Naive thymus-derived CD8-positive, alpha-beta T cell (primary cell): Measurements from ENCODE around the gene SH3BGRL2. TPM values are rescaled to one million over a fixed set of nuclear protein-coding genes. Genes with fewer than 3 reads are reported as not detected.

ENCODE experiments used
- ATAC-seq, 2 donors: fragments of 150-1000 bp; cut with Tn5 transposase in 1 of 2; sonication (Bioruptor Pico), chemical (Tn5 transposase) in 1 of 2; 1 replicate in 1 of 2; 2 replicates in 1 of 2; pipeline ENCODE4 v1.10.0; 2021; ENCODE audit warnings: mild to moderate bottlenecking in 2 of 2, moderate library complexity in 2 of 2
- POLR2A ChIA-PET: fragments of 350-600 bp; sonication (Branson Sonifier 250); formaldehyde crosslinking; loops from one replicate; lab custom pipeline; 2021; ENCODE audit warnings: antibody characterized with exemption; lab: Charles Lee
- DNase-seq, 10 donors: peaks; one replicate each; pipeline versions ENCODE4 v3.0.0 to v3.0.0-alpha.2; 2020 to 2022
- H3K27ac Mint-ChIP-seq, 10 donors: one replicate each; pipeline ENCODE4 v1.8.0; 2020 to 2022; ENCODE audit warnings: mild to moderate bottlenecking in 10 of 10, mixed read lengths in 10 of 10, moderate library complexity in 4 of 10, inconsistent platforms in 1 of 10
- H3K27me3 Mint-ChIP-seq, 5 donors: one replicate each; pipeline ENCODE4 v1.8.0; 2021 to 2022; ENCODE audit warnings: mixed read lengths in 5 of 5
- H3K36me3 Mint-ChIP-seq, 3 donors: one replicate each; pipeline ENCODE4 v1.8.0; 2020 to 2022; ENCODE audit warnings: mixed read lengths in 3 of 3, mild to moderate bottlenecking in 2 of 3, inconsistent platforms in 1 of 3
- H3K4me1 Mint-ChIP-seq, 4 donors: one replicate each; pipeline ENCODE4 v1.8.0; 2021 to 2022; ENCODE audit warnings: mixed read lengths in 4 of 4
- H3K4me3 Mint-ChIP-seq, 10 donors: one replicate each; pipeline ENCODE4 v1.8.0; 2020 to 2022; ENCODE audit warnings: mild to moderate bottlenecking in 10 of 10, mixed read lengths in 10 of 10, moderate library complexity in 6 of 10, inconsistent platforms in 1 of 10
- H3K9me3 Mint-ChIP-seq, 9 donors: one replicate each; pipeline ENCODE4 v1.8.0; 2020 to 2022; ENCODE audit warnings: mixed read lengths in 9 of 9, mild to moderate bottlenecking in 3 of 9, inconsistent platforms in 1 of 9, moderate library complexity in 1 of 9
- polyA plus RNA-seq, 3 donors: library from polyadenylated mRNA; unstranded; fragments of 300-500 nt; fragmentation: Illumina TruSeq; gene quantifications; one replicate each; pipeline ENCODE4 v1.2.3, GENCODE V29; 2021
- total RNA-seq, 8 experiments: library from RNA in 2 of 8; stranded (reverse) in 2 of 8; gene quantifications; one replicate each; pipeline ENCODE4 v1.2.3 and lab custom pipeline; 2021 to 2026

SH3BGRL2 gene
- total and polyA plus RNA-seq, 5 experiments from 2014 or later, result 1.3 to 23.4 (median 3.7) TPM

DNA sequence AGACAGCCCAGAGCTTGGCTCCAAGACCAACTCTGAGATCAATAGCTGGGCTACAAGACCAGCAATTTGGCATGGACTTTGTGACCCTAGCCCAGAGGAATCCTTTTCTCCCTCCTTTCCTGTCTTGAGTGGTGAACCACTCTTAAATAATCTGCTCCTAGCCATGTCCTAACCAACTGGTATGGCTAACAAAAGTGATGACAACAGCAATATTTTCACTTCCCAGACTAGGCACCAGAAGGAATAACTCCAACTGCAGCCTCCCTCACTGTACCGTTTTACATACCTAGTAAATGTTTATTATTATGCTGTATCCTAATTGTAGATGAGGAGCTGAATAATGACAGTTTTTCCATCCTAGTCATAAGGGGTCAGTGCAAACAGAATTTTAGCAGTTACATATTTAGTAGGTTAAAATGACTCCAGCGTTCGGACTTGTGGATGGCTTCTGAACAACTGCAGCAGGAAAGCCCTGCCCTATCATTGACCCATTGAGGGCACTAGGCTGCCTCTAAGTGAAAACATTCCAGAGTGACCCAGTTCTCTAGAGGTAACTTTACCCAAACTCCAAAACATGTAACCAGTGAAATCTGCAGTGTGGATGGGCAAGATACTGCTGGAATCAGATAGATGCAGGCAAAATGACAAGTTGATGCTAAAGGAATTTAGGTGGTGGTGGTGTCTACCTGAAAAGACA, 77.1 kb downstream of the SH3BGRL2 start:
- POLR2A ChIA-PET, result no interaction called here
- no peak for ATAC-seq
- Mint-ChIP-seq H3K36me3 (no peaks in the 10 kb centered on the region), H3K4me1 (peaks cover 4 to 42% (median 23%) of the 10 kb centered on the region in 4 donors), H3K4me3 (no peak overlapping the region), H3K27me3 (no peaks in the 10 kb centered on the region), H3K9me3 (peaks cover 0 to 1% (median 0%) of the 10 kb centered on the region in 9 donors), H3K27ac (peak overlapping the region in 4 of 10 donors; percentile 11 to 70 (median 53))
- no peak for DNase-seq

DNA sequence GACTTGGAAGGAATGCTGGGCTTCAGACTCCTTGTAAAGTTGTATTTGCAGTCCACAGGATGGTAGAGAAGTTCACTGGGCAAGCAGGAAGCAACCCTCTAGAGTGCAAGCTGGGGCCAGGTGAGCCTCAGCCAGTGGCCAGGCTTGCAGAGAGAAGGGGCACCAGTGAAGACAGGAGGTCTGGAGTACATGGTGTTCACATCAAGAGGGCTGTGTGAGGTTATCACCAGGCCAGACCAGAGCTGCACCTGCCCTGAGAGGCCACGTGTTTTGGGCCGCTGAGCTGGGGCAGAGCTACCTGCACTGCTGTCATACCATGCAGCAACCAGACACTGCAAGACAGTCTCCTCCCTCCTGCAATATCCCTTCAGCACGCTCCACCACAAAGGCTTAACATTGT, 79.0 kb downstream of the SH3BGRL2 start:
- POLR2A ChIA-PET, result interaction anchor here (1.0 to 1.2 kb wide), 2 partner anchors 36 to 139 kb away, joined by 3 read pairs; no protein-coding TSS in a partner anchor
- H3K27me3 Mint-ChIP-seq, result peaks cover 0 to 3% (median 0%) of the 10 kb centered on the region in 5 donors
- DNase-seq, result no peak
- H3K27ac Mint-ChIP-seq, result peak overlapping the region in 1 of 10 donors; percentile 61
- no peaks in the 10 kb centered on the region for H3K36me3 Mint-ChIP-seq
- H3K4me1 Mint-ChIP-seq, result peaks cover 0 to 33% (median 20%) of the 10 kb centered on the region in 4 donors
- no peak overlapping the region for H3K4me3 Mint-ChIP-seq
- peak; percentile 30 to 41 for ATAC-seq
- H3K9me3 Mint-ChIP-seq, result peaks cover 0 to 1% (median 0%) of the 10 kb centered on the region in 9 donors

DNA sequence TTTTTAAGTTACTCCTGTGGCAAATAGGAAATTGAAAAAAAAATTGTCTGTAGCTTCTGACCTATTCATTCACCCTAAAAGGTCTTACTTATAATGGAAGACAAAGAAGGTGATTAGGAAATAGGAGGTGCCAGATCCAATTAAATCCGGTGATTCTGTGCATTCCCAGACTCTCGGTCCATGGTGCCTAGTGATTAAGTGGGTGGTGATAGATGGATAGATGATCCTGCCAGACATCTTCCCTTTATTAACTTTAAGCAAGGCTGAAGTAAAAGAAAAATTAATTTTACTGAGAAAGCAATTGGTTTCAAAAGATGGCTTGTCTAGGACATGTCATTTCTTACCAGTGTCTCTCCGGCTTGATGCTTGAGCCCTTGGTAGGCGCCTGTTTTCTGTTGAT, 80.0 kb downstream of the SH3BGRL2 start:
- POLR2A ChIA-PET, result interaction anchor here (0.5 to 1.2 kb wide), 3 partner anchors 23 to 140 kb away, joined by 3 read pairs; no protein-coding TSS in a partner anchor
- ATAC-seq, result no peak
- H3K9me3 Mint-ChIP-seq, result peaks cover 0 to 1% (median 0%) of the 10 kb centered on the region in 9 donors
- DNase-seq, result no peak
- peaks cover 0 to 29% (median 19%) of the 10 kb centered on the region in 4 donors for H3K4me1 Mint-ChIP-seq
- H3K27ac Mint-ChIP-seq, result peak overlapping the region in 1 of 10 donors; percentile 15
- H3K4me3 Mint-ChIP-seq, result no peak overlapping the region
- H3K27me3 Mint-ChIP-seq, result peaks cover 0 to 4% (median 0%) of the 10 kb centered on the region in 5 donors
- H3K36me3 Mint-ChIP-seq, result no peaks in the 10 kb centered on the region

DNA sequence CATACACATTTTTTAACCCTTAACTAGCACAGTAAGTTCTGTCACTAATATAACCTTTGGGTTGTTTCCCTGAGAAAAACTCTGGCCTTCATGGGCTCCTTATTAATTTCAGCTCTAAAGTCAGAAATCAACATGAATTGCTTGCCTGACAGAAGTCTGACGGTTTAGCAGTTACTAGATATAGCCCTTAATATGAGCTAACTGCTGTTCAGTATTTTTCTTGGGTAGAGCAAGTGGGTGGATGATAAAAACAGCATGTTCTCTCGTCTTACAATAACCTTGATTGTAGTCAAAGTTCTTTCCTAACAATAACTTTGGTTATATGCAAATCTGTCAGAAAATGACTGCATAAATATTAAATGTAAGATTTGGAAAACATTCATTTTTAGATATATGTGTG, 81.0 kb downstream of the SH3BGRL2 start:
- ATAC-seq (no peak), DNase-seq (no peak)
- POLR2A ChIA-PET, result interaction anchor here (0.7 kb wide), 1 partner anchor 40 kb away, joined by 4 read pairs; no protein-coding TSS in a partner anchor
- Mint-ChIP-seq H3K4me3 (no peak overlapping the region), H3K27ac (peak overlapping the region in 1 of 10 donors; percentile 5), H3K9me3 (peaks cover 0 to 1% (median 0%) of the 10 kb centered on the region in 9 donors), H3K36me3 (no peaks in the 10 kb centered on the region), H3K27me3 (peaks cover 0 to 4% (median 0%) of the 10 kb centered on the region in 5 donors), H3K4me1 (peaks cover 0 to 29% (median 19%) of the 10 kb centered on the region in 4 donors)

DNA sequence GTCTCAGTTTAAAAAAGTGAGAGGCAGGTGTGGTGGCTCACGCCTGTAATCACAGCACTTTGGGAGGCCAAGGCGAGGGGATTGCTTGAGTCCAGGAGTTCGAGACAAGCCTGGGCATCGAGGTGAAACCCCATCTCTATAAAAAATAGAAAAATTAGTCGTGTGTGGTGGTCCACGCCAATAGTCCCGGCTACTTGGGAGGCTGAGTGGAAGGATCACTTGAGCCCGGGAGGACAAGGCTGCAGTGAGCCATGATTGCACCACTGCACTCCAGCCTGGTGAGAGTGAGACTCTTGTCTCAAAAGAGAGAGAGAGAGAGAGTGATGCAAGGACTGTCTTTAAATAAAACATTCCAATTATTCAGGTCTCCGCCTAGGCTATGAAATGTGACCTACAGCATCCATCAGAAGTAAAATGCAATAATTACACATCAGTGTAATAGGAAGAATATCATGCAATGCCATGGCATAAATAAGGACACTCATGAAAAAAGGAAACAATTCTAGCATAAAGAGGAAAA, 81.5 kb downstream of the SH3BGRL2 start:
- peaks cover 0 to 29% (median 19%) of the 10 kb centered on the region in 4 donors for H3K4me1 Mint-ChIP-seq
- POLR2A ChIA-PET, result no interaction called here
- peaks cover 0 to 1% (median 0%) of the 10 kb centered on the region in 9 donors for H3K9me3 Mint-ChIP-seq
- DNase-seq, result no peak
- H3K4me3 Mint-ChIP-seq, result peak overlapping the region in 1 of 10 donors; percentile 15
- H3K27me3 Mint-ChIP-seq, result peaks cover 0 to 4% (median 0%) of the 10 kb centered on the region in 5 donors
- H3K27ac Mint-ChIP-seq, result peak overlapping the region in 2 of 10 donors; percentile 5 to 26
- no peak for ATAC-seq
- no peaks in the 10 kb centered on the region for H3K36me3 Mint-ChIP-seq

DNA sequence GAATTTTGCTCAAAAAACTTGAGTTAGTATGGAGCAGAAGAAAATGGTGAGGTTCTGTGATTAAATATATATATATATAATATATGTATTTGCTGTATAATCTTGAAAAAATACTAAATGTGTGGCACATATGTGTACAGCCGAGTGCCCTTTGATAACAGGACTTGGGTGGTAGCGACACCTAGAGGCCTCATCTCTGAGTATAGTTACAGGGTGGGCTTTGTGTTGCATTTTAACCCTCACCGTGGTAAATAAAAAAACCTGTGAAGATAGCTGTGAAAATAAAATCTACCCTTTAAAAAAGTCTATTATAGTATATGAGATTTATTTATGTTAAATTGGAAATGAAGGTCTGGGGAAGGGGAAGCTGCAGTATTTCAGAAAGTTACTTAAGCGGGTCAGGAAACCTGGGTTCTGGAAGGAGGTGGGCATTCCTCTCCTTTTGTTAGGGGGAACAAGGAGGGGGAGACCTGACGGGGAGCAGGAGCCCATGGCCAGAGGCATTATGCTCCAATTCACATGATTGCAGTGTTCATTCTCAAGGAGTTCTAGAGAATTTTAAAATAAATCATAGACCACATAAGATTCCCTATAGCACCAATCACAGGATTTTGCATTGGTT, 82.7 kb downstream of the SH3BGRL2 start:
- Mint-ChIP-seq H3K9me3 (peaks cover 0 to 1% (median 0%) of the 10 kb centered on the region in 9 donors), H3K36me3 (no peaks in the 10 kb centered on the region), H3K27ac (no peak overlapping the region), H3K4me1 (peaks cover 0 to 29% (median 17%) of the 10 kb centered on the region in 4 donors), H3K4me3 (no peak overlapping the region), H3K27me3 (peaks cover 0 to 6% (median 0%) of the 10 kb centered on the region in 5 donors)
- peak; percentile 80 to 89 for ATAC-seq
- POLR2A ChIA-PET, result no interaction called here
- peak; percentile 17 to 81 (median 54) for DNase-seq

DNA sequence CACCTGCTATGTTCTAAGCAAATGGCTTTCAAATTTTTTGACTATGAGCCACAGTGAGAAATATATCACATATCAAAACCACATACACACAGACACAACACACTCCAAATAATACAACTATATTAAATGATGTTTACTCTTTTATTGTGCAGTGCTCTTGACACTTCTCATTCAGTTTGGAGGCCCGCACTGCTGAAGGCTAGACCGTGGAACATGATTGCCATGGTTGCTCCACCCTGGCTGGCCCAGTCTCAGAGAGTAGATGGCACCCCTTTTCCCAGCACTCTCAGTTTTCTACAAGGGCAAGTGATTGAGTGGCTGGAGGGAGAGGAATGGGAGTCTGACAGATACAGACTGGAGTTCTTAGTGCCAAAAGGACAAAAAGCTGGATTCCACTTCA, 86.9 kb downstream of the SH3BGRL2 start:
- Mint-ChIP-seq H3K9me3 (peaks cover 0 to 1% (median 0%) of the 10 kb centered on the region in 9 donors), H3K4me3 (no peak overlapping the region), H3K4me1 (peaks cover 0 to 1% (median 0%) of the 10 kb centered on the region in 4 donors), H3K27ac (no peak overlapping the region), H3K27me3 (peaks cover 0 to 9% (median 3%) of the 10 kb centered on the region in 5 donors), H3K36me3 (no peaks in the 10 kb centered on the region)
- ATAC-seq, result no peak
- DNase-seq, result no peak
- POLR2A ChIA-PET, result no interaction called here

DNA sequence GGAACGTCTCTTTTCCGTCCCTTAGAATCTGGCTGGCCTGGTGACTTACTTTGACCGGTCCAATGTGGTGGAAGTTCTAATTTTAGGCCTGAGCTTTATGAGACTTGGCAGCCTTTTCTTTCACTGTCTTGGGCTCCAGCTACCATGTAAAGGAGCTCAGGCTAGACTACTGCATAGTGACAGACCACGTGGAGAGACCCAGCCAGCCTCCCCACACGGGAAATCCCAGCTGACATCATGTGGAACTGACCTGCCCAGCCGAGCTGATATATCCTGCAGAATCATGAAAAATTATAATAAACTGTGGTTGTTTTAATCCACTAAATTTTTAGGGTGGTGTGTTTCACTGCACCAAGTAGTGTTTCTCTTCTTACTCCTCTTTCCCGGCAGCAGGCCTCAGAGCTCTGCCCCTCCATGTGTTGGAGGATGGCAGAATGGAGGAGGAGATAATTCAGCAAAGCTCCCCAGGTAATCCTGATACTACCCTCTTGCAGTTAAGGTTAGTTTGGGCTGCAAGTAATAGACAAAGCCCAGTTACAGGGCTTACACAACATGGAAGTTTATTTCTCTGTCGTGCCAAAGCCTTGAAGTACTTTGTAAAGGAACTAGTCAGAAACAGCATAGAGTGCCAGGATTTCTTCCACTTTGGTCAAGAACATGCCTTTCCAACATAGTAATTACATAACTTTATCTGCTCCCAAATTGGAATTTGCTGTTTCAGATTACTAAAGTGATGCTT, 87.5 kb downstream of the SH3BGRL2 start:
- H3K36me3 Mint-ChIP-seq, result no peaks in the 10 kb centered on the region
- peaks cover 0 to 10% (median 3%) of the 10 kb centered on the region in 5 donors for H3K27me3 Mint-ChIP-seq
- H3K27ac Mint-ChIP-seq, result no peak overlapping the region
- H3K4me3 Mint-ChIP-seq, result no peak overlapping the region
- H3K4me1 Mint-ChIP-seq, result no peaks in the 10 kb centered on the region
- DNase-seq, result no peak
- no peak for ATAC-seq
- POLR2A ChIA-PET, result no interaction called here
- H3K9me3 Mint-ChIP-seq, result peaks cover 0 to 1% (median 0%) of the 10 kb centered on the region in 9 donors

DNA sequence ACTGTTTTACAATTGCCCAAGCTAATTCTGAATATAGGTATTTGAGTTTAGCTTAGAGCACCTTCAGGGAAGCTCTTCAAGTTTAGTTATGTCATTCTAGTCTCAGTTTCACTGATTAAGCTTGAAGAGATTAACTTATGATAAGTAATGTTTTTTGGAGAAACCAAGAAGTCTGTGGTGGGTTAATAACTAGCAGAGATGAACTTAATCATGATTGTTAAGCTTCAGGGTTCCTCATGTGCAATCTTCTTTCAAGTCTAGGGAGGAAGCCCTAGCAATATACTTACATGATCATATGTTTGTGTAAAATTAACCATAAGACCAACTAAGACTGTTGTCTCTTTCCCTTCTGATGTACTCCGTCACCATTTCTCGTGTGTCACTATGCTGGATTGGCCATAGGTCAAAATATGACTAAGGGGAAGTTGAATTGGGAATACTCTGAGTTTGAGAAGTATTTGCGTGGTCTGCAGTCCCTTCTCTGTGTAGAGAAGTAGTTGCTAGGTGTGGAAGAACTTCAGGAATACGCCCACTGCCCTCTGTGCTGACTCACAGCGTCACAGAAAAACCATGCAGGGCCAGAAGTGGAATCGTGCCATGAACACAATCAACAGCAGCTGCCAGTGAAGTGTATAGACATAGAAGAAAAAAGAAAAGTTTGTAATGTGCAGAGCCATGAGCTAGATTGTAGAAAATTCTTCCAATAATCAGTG, 88.3 kb downstream of the SH3BGRL2 start:
- POLR2A ChIA-PET, result no interaction called here
- peaks cover 0 to 2% (median 0%) of the 10 kb centered on the region in 3 donors for H3K36me3 Mint-ChIP-seq
- H3K4me1 Mint-ChIP-seq, result no peaks in the 10 kb centered on the region
- ATAC-seq, result no peak
- DNase-seq, result no peak
- peaks cover 0 to 8% (median 1%) of the 10 kb centered on the region in 9 donors for H3K9me3 Mint-ChIP-seq
- no peak overlapping the region for H3K27ac Mint-ChIP-seq
- peaks cover 2 to 13% (median 6%) of the 10 kb centered on the region in 5 donors for H3K27me3 Mint-ChIP-seq
- no peak overlapping the region for H3K4me3 Mint-ChIP-seq

DNA sequence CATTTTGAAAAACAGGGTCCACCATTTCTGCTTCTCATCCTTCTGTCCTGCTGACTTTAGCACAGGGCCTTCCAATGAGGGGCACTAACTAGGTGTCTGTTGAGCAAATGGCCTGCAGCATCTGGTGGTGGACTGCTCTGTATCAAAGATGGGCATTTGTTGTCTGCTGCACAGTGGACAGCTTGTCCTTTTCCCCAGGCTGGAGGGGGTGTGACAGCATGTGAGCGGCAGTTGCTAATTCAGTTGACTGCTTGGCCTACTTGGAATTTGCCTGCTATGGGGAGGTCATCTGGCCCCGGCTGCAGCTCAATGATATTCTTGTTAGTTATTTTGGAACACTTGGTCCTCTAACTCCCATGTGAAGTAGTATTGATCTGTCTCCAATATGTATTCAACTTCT, 93.7 kb downstream of the SH3BGRL2 start:
- Mint-ChIP-seq H3K27me3 (peaks cover 7 to 38% (median 13%) of the 10 kb centered on the region in 5 donors), H3K4me3 (no peak overlapping the region), H3K9me3 (peaks cover 0 to 13% (median 1%) of the 10 kb centered on the region in 9 donors), H3K4me1 (no peaks in the 10 kb centered on the region), H3K27ac (no peak overlapping the region), H3K36me3 (peaks cover 0 to 3% (median 0%) of the 10 kb centered on the region in 3 donors)
- POLR2A ChIA-PET, result interaction anchor here (1.4 kb wide), 1 partner anchor 14 kb away, joined by 3 read pairs; no protein-coding TSS in a partner anchor
- DNase-seq (no peak), ATAC-seq (no peak)

DNA sequence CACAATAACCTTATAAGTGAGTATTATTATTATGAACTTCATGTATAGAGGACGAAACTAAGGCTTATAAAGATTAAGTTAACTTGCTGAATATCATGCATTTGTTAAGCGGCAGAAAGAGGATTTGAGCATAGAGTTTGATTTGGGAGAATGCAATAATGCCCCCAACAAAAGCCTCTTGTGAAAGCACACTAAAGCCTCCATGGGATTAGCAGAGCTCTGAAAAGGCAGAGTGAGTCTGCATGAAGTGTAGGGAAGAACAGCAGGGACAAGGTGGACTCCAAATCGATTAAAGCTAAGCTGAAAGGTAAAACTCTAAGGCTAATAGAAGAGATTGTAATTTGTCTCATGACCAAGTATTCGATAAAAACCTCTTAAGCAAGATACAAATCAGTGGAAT, 100.3 kb downstream of the SH3BGRL2 start:
- Mint-ChIP-seq H3K27me3 (peaks cover 6 to 34% (median 12%) of the 10 kb centered on the region in 5 donors), H3K27ac (no peak overlapping the region), H3K4me1 (no peaks in the 10 kb centered on the region), H3K36me3 (no peaks in the 10 kb centered on the region), H3K9me3 (no peaks in the 10 kb centered on the region), H3K4me3 (no peak overlapping the region)
- POLR2A ChIA-PET, result no interaction called here
- ATAC-seq (no peak), DNase-seq (no peak)
